Lower lobe of right lung (tissue), 2 donors: ENCODE data around the gene ADSL. TPM values are rescaled to one million over a fixed set of nuclear protein-coding genes. Genes with fewer than 3 reads are reported as not detected.

Experiments
- ATAC-seq, 2 donors: fragments of 200-7000 bp; cut with Tn5 transposase; one replicate each; pipeline ENCODE4 v1.9.1; 2020 to 2022; ENCODE audit warnings: mild to moderate bottlenecking in 2 of 2, moderate library complexity in 2 of 2
- DNase-seq: peaks from one replicate; pipeline ENCODE4 v3.0.0-alpha.2; 2020
- H3K27ac ChIP-seq: fragments of 200-600 bp; one replicate; pipeline ENCODE4 v1.8.0; 2022
- H3K27me3 ChIP-seq: fragments of 200-600 bp; one replicate; pipeline ENCODE4 v1.8.0; 2022; ENCODE audit warnings: low read depth
- H3K36me3 ChIP-seq: fragments of 200-600 bp; one replicate; pipeline ENCODE4 v1.8.0; 2022; ENCODE audit warnings: mild to moderate bottlenecking
- H3K4me1 ChIP-seq: fragments of 200-600 bp; one replicate; pipeline ENCODE4 v1.8.0; 2022
- H3K4me3 ChIP-seq: fragments of 200-600 bp; one replicate; pipeline ENCODE4 v1.8.0; 2022; ENCODE audit warnings: mild to moderate bottlenecking
- H3K9me3 ChIP-seq: fragments of 200-600 bp; one replicate; pipeline ENCODE4 v1.8.0; 2022
- CTCF ChIP-seq: fragments of 200-600 bp; IDR thresholded peaks from one replicate; pipeline ENCODE4 v1.8.0; 2022; ENCODE audit warnings: antibody characterized with exemption, mild to moderate bottlenecking
- intact Hi-C: fragments of 100-400 bp; cut with DNase I; formaldehyde crosslinking; loops from one replicate; pipeline ENCODE4 v1.11.0; 2022
- total RNA-seq: library from RNA; stranded (reverse); fragmentation: NEBNext Ultra II Directional; extraction: Animal tissue kit (Norgen Biotek cat#: 25700); gene quantifications from one replicate; pipeline ENCODE4 v1.2.1, GENCODE V29; 2021
- donor health status: DM: no; HTN: yes; CAD: no; lungs with severe emphysema.

Gene ADSL
- total RNA-seq, 1 donor from 2014 or later: 38.1 TPM

DNA sequence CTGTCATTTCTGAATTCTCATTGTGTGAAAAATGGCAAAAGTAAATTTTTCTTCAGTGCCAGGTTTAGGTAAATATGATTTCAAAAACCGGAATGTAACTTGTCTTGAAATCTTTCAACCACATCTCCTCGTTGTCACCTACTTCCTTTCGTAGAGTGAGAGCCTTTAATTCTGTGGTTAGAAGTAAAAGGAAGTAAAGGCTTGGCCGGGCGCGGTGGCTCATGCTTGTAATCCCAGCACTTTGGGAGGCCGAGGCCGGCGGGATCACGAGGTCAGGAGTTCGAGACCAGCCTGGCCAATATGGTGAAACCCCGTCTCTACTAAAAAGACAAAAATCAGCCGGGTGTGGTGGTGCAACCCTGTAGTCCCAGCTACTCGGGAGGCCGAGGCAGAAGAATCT, 53.9 kb downstream of the ADSL start:
- H3K36me3 ChIP-seq: peaks cover 45% of the 10 kb centered on the region
- TF ChIP-seq CTCF: no peak
- DNase-seq (peak; percentile 84), ATAC-seq (no peak)
- H3K4me1 ChIP-seq: peaks cover 47% of the 10 kb centered on the region
- H3K27ac ChIP-seq: no peak overlapping the region
- H3K4me3 ChIP-seq: no peak overlapping the region
- no peaks in the 10 kb centered on the region for H3K9me3 ChIP-seq
- intact Hi-C loops: no loop called here
- no peaks in the 10 kb centered on the region for H3K27me3 ChIP-seq

DNA sequence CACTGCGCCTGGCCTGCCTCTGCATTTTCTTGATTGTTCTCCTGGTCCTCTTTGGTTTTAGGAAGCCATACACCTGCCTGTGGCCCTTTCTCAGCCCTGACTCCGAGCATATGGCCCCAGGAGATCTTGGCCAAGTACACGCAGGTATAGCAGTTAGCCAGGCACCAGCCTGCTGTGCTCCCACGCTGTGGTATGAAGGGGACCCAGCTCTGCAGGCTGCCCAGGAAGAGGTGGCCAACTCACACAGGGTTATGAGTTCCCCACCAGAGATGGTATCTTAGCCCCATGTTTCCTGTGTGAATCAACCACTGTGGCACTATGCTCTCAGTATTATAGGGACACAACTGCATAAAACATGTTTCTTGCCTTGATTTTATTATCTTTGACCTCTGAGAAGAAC, 55.2 kb downstream of the ADSL start:
- no peak for ATAC-seq
- DNase-seq: peak; percentile 27
- no peak overlapping the region for H3K27ac ChIP-seq
- TF ChIP-seq CTCF: no peak
- H3K36me3 ChIP-seq: peaks cover 58% of the 10 kb centered on the region
- no peak overlapping the region for H3K4me3 ChIP-seq
- no peaks in the 10 kb centered on the region for H3K9me3 ChIP-seq
- H3K4me1 ChIP-seq: peaks cover 39% of the 10 kb centered on the region
- intact Hi-C loops: no loop called here
- no peaks in the 10 kb centered on the region for H3K27me3 ChIP-seq

DNA sequence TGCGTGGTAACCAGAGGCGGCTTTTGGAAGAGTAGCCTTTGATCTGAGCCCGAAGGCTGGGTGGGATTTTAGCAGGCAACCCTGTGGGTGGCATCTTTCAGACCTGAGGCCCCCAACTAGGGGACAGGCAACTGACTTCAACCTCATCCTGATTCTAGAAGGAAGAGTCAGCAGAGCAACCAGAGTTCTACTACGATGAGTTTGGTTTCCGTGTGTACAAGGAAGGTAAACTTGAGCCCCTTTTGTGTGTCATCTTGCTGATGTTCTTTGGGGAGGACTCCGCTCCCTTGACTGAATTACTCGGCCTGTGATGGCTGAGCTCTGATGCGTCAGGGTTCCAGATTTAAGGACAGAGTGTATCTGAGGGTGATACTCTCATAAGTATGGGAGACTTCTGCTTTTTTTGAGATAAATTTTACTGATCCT, 55.7 kb downstream of the ADSL start:
- H3K36me3 ChIP-seq: peaks cover 63% of the 10 kb centered on the region
- H3K9me3 ChIP-seq: no peaks in the 10 kb centered on the region
- no peak for DNase-seq
- no peak for ATAC-seq
- intact Hi-C loops: no loop called here
- H3K4me3 ChIP-seq: no peak overlapping the region
- TF ChIP-seq CTCF: no peak
- no peak overlapping the region for H3K27ac ChIP-seq
- H3K27me3 ChIP-seq: no peaks in the 10 kb centered on the region
- H3K4me1 ChIP-seq: peaks cover 35% of the 10 kb centered on the region

DNA sequence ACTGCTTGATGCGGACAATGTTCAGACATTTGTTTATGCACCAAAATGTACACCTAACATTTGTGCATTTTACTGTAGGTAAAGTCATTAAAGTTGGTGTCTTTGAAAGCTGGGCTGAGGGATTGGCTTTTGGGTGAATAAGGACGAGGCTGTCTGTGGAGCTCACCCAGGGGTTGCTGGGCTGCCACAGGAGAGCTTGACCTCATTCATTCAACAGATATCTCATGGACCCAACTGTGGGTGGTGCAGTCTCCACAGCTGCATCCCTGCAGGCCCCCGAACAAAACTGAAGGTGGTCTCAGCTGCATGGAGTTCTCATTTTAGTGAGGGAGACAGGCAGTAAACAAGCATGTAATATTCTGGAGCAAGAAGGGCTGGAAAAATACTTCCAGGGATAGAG, 56.8 kb downstream of the ADSL start:
- intact Hi-C loops: no loop called here
- ATAC-seq (no peak), DNase-seq (peak; percentile 6)
- H3K36me3 ChIP-seq: peaks cover 75% of the 10 kb centered on the region
- H3K27me3 ChIP-seq: no peaks in the 10 kb centered on the region
- TF ChIP-seq CTCF: no peak
- peaks cover 28% of the 10 kb centered on the region for H3K4me1 ChIP-seq
- H3K4me3 ChIP-seq: no peak overlapping the region
- no peaks in the 10 kb centered on the region for H3K9me3 ChIP-seq
- no peak overlapping the region for H3K27ac ChIP-seq

- Histone ChIP-seq H3K36me3 (peaks cover 80% of the 10 kb centered on the region), H3K4me3 (no peak overlapping the region), H3K4me1 (peaks cover 28% of the 10 kb centered on the region), H3K27ac (no peak overlapping the region), H3K9me3 (no peaks in the 10 kb centered on the region), H3K27me3 (no peaks in the 10 kb centered on the region)
- TF ChIP-seq CTCF: no peak
- intact Hi-C loops: no loop called here
- peak; percentile 16 for DNase-seq
- no peak for ATAC-seq
Measured at GRCh38 chr22:40403651-40404050, 57.4 kb downstream of the ADSL start.
